GM19468 (cell line): ENCODE results near the gene LDB2.

Experiments used
- ATAC-seq: cut with Tn5 transposase; IDR thresholded peaks from one replicate; pipeline ENCODE4 v1.9.1; 2021; ENCODE audit warnings: mild to moderate bottlenecking, moderate library complexity, moderate number of reproducible peaks; ENCODE audit not compliant: unreplicated experiment; ENCODE audit errors: extremely low read depth

The LDB2 gene

DNA sequence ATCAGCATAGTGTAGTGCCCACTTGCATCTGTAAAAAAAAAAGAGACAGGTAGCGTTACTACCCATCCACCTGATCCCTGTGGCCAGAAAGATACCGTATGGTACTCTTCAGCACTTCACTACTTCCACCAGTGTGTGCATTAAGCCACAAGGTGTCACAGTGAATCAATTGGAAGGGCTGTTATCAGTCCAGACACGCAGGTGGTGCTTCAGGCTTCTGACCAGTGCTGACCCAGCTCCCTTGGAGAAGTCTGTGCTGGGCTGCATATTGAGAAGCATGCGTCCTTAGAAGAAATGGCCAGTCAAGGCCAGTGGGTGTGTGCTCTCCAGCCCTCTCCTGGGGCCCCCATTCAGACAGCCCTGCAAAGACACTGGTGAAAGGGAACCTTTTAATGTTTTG is 10.6 kb downstream of the LDB2 start:
- no peak for ATAC-seq

DNA sequence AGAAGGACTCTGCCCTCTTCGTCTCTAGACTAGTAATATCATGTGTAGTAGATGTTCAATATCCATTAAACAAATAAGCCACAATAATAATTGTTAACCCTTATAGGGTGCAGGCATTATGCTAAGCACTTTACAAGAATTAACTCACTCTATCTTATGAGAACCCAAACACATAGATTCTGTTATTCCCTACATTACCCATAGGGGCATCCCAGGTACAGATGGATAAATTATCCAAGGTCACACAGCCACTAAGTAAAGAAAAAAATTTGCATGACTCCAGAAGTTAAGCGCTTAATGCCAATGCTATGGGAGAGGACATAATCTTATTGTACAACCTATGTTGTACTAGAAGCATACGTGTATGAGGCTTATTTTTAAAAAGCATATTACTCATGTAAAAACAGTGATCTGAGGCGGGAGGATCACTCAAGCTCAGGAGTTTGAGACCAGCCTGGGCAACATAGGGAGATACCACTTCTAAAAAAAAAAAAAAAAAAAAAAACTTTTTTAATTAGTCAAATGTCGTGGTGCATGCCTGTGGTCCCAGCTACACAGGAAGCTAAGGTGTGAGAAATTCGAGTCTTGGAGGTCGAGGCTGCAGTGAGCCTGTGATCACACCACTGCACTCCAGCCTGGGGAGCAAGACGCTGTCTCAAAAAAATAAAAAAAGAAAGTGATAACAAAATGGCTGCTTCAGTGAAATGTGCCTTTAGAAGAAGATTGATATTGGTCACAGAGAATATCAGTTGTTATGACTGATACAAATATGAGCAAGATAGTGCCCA is 13.6 kb downstream of the LDB2 start:
- ATAC-seq = no peak

DNA sequence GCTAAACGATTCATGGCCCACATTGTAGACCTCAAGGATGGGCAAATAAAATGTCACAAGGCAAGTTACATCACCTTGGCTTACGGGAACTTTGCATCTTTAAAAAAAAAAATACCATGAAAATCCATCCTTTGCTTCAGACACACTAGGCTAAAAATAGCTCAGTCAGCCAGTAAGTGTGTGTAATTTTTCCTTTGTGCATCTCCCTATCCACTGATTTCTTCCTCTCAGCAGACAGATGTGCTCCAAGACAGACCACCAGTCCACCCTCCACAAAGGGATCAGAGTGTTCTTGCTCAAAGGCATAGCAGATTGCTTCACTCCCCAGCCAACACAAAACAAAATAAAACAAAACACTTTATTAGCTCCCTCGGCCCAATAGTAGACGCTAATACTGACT is 14.6 kb downstream of the LDB2 start:
- ATAC-seq = no peak

GRCh38 chr4:16881151-16881884 is 17.1 kb downstream of the LDB2 start:
- ATAC-seq = no peak

DNA sequence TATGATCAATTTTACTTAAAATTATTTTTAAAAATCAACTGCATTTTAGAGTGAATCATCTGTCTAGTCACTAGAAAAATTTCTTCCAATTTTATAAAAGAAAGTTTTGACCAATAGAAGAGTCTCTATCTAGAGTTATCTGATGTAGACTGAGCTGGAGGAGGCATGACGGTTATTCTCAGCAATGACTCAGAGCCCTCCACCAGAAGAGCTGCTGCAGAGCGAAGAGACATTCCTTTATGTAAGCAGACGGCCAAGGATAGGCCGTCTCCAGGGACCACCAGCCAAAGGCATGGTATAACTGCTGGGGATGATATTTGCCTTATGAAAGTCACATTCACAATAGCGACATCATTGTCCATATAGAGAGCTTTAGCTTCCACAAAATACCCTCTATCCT is 23.0 kb downstream of the LDB2 start:
- no peak for ATAC-seq

DNA sequence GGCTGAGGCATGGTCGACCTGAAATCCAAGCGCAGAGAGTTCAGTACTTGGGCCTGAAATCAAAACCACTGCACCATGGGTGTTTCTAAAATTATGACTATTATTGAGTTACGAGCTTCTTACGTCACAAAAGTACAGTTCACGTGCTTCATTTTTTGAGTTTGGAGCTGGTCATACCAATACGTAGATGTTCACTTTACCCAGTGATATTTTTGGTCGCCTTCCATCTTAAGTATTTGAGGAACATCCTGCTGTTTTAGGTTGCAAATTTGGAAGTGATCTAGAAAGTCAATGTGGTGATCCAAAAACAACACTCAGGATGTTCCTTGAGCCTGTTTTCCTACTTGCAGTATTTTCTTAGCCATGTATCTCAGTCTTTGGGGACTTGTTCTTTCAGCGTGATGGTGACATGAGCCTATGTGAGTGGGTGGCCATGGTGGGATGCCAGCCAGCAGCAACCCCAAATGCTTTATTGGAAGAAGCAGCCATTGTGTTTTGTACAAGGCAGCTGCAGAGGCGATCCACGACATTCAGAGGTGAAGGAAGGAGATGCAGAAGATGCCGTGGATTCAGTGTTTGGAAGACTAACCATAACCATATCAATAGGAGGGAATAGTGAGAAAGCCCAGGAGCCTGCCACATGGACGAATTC is 28.7 kb downstream of the LDB2 start:
- ATAC-seq = no peak

GRCh38 chr4:16868674-16869073 is 29.8 kb downstream of the LDB2 start:
- ATAC-seq = no peak

- ATAC-seq = no peak
Measured at GRCh38 chr4:16867827-16868226, 30.6 kb downstream of the LDB2 start.

DNA sequence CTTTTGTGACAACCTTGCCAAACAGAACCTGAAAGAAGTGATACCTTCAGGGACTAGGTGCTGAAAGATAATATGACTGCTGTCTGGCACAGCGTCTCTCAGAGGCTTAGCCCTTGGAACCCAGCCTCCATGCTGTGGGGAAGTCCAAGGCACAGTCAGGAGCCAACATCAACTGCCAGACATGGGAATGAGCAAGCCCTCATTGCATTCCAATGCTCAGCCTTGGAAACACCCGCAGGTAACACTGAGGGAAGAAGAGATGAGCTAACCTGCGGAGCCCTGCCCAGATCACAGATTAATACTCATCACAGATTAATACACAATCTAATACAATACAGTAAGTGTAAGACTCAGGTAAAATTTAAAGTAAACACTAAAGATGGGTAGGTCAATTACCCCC is 31.5 kb downstream of the LDB2 start:
- no peak for ATAC-seq

DNA sequence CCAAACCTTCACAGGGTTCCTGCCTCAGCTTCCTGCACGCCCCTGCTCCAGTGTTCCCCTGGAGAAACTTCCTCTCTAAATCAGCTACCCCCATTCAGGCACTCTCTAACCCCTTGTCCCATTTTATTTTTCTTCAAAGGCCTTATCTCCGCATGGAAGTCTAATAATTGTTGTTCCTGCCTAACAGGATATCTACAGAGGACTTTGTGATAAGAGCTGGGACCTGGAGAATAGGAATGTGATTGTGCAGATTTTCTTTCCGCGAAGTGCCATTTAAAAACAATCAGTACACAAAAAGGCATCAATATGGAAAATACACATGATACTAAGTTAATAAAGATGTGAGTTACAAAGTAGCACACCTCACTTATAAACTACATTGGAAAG is 32.6 kb downstream of the LDB2 start:
- ATAC-seq = no peak

- no peak for ATAC-seq
Measured at GRCh38 chr4:16865209-16865896, 33.1 kb downstream of the LDB2 start.

GRCh38 chr4:16864199-16864598 is 34.2 kb downstream of the LDB2 start:
- no peak for ATAC-seq

- no peak for ATAC-seq
Measured at GRCh38 chr4:16862697-16863096, 35.7 kb downstream of the LDB2 start.

- ATAC-seq = no peak
Measured at GRCh38 chr4:16860516-16860915, 37.9 kb downstream of the LDB2 start.

DNA sequence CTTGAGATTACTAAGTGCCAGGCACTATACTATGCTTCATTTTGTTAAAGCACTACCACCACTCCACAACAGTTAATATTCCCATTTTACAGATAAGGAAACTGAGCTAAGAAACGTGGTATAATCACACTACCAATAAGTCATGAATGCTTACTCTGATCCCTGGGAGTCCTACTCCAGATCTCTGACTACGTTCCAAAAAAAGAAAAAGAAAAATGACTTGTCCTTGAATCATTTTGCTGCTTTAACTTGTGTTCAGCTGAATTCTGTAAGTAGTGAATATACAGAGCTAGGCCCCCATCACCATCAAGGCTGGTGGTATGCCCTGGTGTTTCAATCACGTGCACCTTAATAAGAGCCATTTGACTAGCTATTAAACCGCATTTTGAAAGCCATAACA is 39.4 kb downstream of the LDB2 start:
- ATAC-seq = no peak

DNA sequence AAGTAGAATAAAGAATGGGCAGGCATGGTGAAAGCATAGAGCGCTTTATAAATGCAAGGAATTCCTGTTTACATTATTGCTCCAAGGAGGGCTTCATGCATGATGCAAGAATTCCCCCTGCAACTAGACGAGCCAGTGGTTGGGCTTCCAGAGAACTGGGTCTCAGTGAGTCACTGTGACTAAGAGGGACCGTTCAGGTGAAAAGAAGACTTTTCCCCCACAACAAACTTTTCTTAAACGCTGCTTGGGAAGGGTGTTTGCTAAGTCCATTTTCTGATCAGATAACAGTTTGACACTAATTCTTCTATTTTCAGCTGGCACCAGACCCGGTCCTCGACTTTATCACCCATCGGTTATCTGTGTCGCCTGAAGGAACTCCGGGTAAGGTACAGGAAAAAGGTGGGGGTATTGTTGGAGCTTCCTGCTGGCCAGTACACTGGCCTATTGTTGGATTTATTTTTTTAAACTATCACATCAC is 40.1 kb downstream of the LDB2 start:
- no peak for ATAC-seq

DNA sequence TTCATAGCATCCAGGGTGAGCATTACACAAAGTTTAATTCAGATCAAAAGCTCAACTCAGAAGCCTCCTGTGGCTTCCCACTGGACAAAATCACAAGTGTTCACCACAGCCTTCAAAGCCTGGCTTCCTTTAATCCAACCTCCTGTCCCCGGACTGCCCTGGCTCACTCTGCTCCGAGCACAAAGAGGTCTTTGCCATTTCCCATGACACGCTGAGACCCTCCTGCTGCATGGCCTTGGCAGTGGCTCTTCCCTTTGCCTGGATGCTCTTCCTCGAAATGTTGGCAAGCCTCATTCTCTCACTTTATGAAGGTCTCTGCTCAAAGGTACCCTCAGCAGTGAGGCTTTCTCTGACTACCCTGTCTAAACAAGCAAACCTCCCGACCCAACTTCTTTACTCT is 41.0 kb downstream of the LDB2 start:
- no peak for ATAC-seq

DNA sequence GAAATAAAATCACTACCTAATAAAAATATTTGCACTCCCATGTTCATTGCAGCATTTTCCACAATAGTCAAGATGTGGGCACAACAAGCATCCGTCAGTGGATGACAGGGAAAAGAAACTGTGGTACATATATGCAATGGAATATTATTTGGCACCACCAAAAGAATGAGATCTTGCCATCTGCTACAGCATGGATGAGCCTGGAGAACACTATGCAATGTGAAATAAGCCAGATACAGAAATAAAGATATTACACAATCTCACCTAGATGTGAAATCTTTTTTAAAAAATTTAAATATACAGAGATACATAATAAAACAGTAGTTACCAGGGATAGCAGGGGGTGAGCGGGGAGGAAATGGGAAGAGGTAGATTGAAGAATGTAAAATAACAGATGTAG is 44.8 kb downstream of the LDB2 start:
- no peak for ATAC-seq

DNA sequence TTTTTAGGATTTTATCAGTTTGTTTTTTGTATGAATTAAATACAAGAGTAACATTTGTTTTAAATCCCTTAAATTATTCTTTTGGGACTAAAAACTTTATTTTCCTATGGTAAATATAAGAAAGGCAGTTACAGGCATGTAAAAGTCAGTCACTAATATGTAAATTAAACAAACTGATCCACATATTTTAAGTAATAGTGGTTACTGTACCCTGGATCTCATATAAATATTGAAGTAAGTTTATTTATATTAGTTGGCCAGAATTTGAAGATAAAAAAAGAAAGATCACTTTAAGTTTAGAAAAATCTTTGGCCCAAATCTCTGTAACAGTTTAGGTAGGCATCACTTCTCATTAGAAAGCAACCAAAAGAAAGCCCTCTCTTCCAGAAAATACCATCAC is 45.8 kb downstream of the LDB2 start:
- no peak for ATAC-seq

DNA sequence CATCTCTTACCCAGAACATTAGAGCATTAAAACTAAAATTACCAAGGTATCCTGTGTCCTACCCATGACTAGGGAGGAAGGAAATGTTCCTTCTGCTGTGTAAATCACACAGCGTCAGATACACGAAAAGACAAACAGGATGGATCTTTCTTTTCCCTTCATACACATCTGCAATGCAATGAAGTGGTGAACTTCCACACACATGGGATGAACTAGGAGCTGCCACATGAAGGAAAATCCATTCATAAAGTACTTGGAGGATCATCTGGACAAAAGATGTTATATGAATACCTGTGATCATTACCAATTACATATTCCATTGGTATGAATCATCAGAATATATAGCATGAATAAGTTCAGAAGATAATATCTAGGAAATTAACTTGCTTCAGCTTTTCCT is 46.2 kb downstream of the LDB2 start:
- ATAC-seq = no peak
